Ovary (tissue), 9 donors: ENCODE measurements around the gene CDKN2A. TPM values are rescaled to one million over a fixed set of nuclear protein-coding genes. Genes with fewer than 3 reads are reported as not detected.

Source experiments
- DNase-seq, 5 donors: peaks; one replicate each; pipeline ENCODE4 v3.0.0-alpha.2; 2019 to 2020
- H3K27ac ChIP-seq, 2 donors: fragments of 200-600 bp; one replicate each; pipeline versions ENCODE4 v1.5.1 to v1.8.0; 2019 to 2022
- H3K27me3 ChIP-seq: fragments of 200-600 bp; one replicate; pipeline ENCODE4 v1.8.0; 2022
- H3K36me3 ChIP-seq: fragments of 200-600 bp; sonication (generic); one replicate; pipeline ENCODE4 v1.5.1; 2019
- H3K4me1 ChIP-seq: one replicate; pipeline ENCODE4 v1.8.1; 2013; ENCODE audit warnings: mild to moderate bottlenecking, moderate library complexity; ENCODE audit not compliant: insufficient read depth
- H3K4me3 ChIP-seq: fragments of 200-600 bp; sonication (generic); one replicate; pipeline ENCODE4 v1.5.1; 2017
- H3K9me3 ChIP-seq, 2 donors: fragments of 200-600 bp in 1 of 2; sonication (generic) in 1 of 2; one replicate each; pipeline versions ENCODE4 v1.5.1 to v1.8.1; 2013 to 2019; ENCODE audit warnings: mild to moderate bottlenecking in 1 of 2, moderate library complexity in 1 of 2
- CTCF ChIP-seq, 3 donors: fragments of 450-650 bp in 2 of 3; fragments of 200-600 bp in 1 of 3; IDR thresholded peaks; one replicate each; pipeline versions ENCODE4 v1.5.1 to v1.8.0; 2016 to 2022; ENCODE audit warnings: antibody characterized with exemption in 3 of 3, mild to moderate bottlenecking in 1 of 3
- EP300 ChIP-seq: sonication (generic); formaldehyde crosslinking; IDR thresholded peaks from one replicate; pipeline ENCODE4 v1.6.1; 2017; ENCODE audit warnings: antibody characterized with exemption
- POLR2A ChIP-seq: fragments of 450-650 bp; IDR thresholded peaks from one replicate; pipeline ENCODE4 v1.6.1; 2017; ENCODE audit warnings: antibody characterized with exemption, mild to moderate bottlenecking, moderate library complexity
- WGBS, 3 donors: extraction: QIAGEN DNeasy Blood & Tissue Kit in 1 of 3; methylation state at CpG; one replicate each; pipeline versions ENCODE4 v1.1.5 to v1.1.7; 2013 to 2017; 5-methylcytosine and 5-hydroxymethylcytosine counted together
- intact Hi-C, 4 donors: fragments of 100-400 bp; cut with DNase I; formaldehyde crosslinking; loops; one replicate each; pipeline versions ENCODE4 v1.11.0 to v1.15.1; 2022 to 2023
- polyA plus RNA-seq, 2 donors: library from polyadenylated mRNA; stranded (reverse); fragments of 200-250 nt in 1 of 2; fragments of 350-450 nt in 1 of 2; fragmentation: Illumina TruSeq in 1 of 2; extraction: RNeasy Lipid Tissue Mini Kit (QIAGEN cat#74804) in 1 of 2; gene quantifications; one replicate each; pipeline ENCODE4 v1.2.3, GENCODE V29; 2013 to 2014
- total RNA-seq, 7 donors: library from RNA; depleted of rRNA in 2 of 7; stranded (reverse); fragments of >200 nt in 2 of 7; fragmentation: NEBNext Ultra II Directional in 3 of 7; extraction: Animal tissue kit (Norgen Biotek cat#: 25700) in 3 of 7; gene quantifications; one replicate each; pipeline versions ENCODE4 v1.1.0 to v1.2.4, GENCODE V29; 2016 to 2023
- donor health status: DM: no; HTN: no; CAD: no; lungs with moderate emphysema.
- donor health status: DM: no; HTN: no; CAD: no.
- donor health status: Bipolar disorder and iron deficiency.
- donor health status: DM: yes; HTN: yes; CAD: no.
- donor health status: DM: no; HTN: no; CAD: no.
- donor health status: DM: yes; HTN: yes; CAD: no.

Gene CDKN2A
- total and polyA plus RNA-seq, 9 donors = 0.20 to 7.6 (median 1.0) TPM

- H3K4me3 ChIP-seq = no peak overlapping the region
- no peaks in the 10 kb centered on the region for H3K9me3 ChIP-seq
- 67 to 74% (median 73%) methylated on average over 1 of the region's 1 CpG for WGBS, 3 donors
- TF ChIP-seq POLR2A = no peak
- no peaks in the 10 kb centered on the region for H3K4me1 ChIP-seq
- no peaks in the 10 kb centered on the region for H3K27me3 ChIP-seq
- DNase-seq = no peak
- intact Hi-C loops = no loop called here
- H3K27ac ChIP-seq = no peak overlapping the region
- no peaks in the 10 kb centered on the region for H3K36me3 ChIP-seq
Measured at GRCh38 chr9:22040760-22041159, 46.6 kb upstream of the CDKN2A start.

- no peak for DNase-seq
- WGBS, 3 donors = 67 to 71% (median 70%) methylated on average over 3 of the region's 3 CpGs
- H3K4me1 ChIP-seq = no peaks in the 10 kb centered on the region
- no peak overlapping the region for H3K27ac ChIP-seq
- no peaks in the 10 kb centered on the region for H3K27me3 ChIP-seq
- intact Hi-C loops = no loop called here
- H3K4me3 ChIP-seq = no peak overlapping the region
- TF ChIP-seq CTCF (IDR thresholded peaks at IDR 0.05) (no peak), EP300 (no peak), POLR2A (no peak)
- no peaks in the 10 kb centered on the region for H3K9me3 ChIP-seq
- H3K36me3 ChIP-seq = no peaks in the 10 kb centered on the region
Measured at GRCh38 chr9:22039258-22039657, 45.1 kb upstream of the CDKN2A start.

GRCh38 chr9:22037954-22038690 lies 43.9 kb upstream of the CDKN2A start:
- H3K9me3 ChIP-seq = no peaks in the 10 kb centered on the region
- no peaks in the 10 kb centered on the region for H3K36me3 ChIP-seq
- TF ChIP-seq EP300 = no peak
- no peak for TF ChIP-seq POLR2A
- TF ChIP-seq CTCF (IDR thresholded peaks at IDR 0.05) = no peak
- DNase-seq = no peak
- 8 to 16% (median 11%) methylated on average over 2 of the region's 2 CpGs for WGBS, 3 donors
- no peaks in the 10 kb centered on the region for H3K27me3 ChIP-seq
- H3K4me1 ChIP-seq = no peaks in the 10 kb centered on the region
- intact Hi-C loops = no loop called here
- H3K4me3 ChIP-seq = no peak overlapping the region
- H3K27ac ChIP-seq = no peak overlapping the region

- no peak overlapping the region for H3K4me3 ChIP-seq
- 94% methylated on average over 4 of the region's 4 CpGs for WGBS, 3 donors
- no peaks in the 10 kb centered on the region for H3K27me3 ChIP-seq
- intact Hi-C loops = no loop called here
- H3K9me3 ChIP-seq = no peaks in the 10 kb centered on the region
- TF ChIP-seq EP300 (no peak), POLR2A (no peak), CTCF (IDR thresholded peaks at IDR 0.05) (no peak)
- no peak overlapping the region for H3K27ac ChIP-seq
- DNase-seq = no peak
- no peaks in the 10 kb centered on the region for H3K36me3 ChIP-seq
- H3K4me1 ChIP-seq = no peaks in the 10 kb centered on the region
Measured at GRCh38 chr9:22036866-22037626, 42.9 kb upstream of the CDKN2A start.

GRCh38 chr9:22035591-22036011 lies 41.4 kb upstream of the CDKN2A start:
- Histone ChIP-seq H3K27me3 (no peaks in the 10 kb centered on the region), H3K36me3 (no peaks in the 10 kb centered on the region), H3K27ac (no peak overlapping the region), H3K4me1 (no peaks in the 10 kb centered on the region), H3K9me3 (no peaks in the 10 kb centered on the region), H3K4me3 (no peak overlapping the region)
- TF ChIP-seq EP300 (no peak), POLR2A (no peak), CTCF (IDR thresholded peaks at IDR 0.05) (no peak)
- no peak for DNase-seq
- WGBS, 3 donors = 82 to 85% (median 83%) methylated on average over 2 of the region's 2 CpGs
- intact Hi-C loops = no loop called here
